ENCODE measurements around the gene KRT7. TPM values are rescaled to one million over a fixed set of nuclear protein-coding genes. Genes with fewer than 3 reads are reported as not detected.

The KRT7 gene
- total RNA-seq, 3 donors from 2014 or later, result 1.0 to 6.4 (median 1.7) TPM

GRCh38 chr12:52190860-52191729 lies 41.9 kb upstream of the KRT7 start:
- H3K4me3 ChIP-seq, result no peak overlapping the region
- intact Hi-C loops (cut with DNase I, micrococcal nuclease), result no loop called here
- H3K9me3 ChIP-seq, result no peaks in the 10 kb centered on the region
- no peaks in the 10 kb centered on the region for H3K36me3 ChIP-seq (ENCODE audit: low read depth)
- TF ChIP-seq CTCF (IDR thresholded peaks at IDR 0.05), result no peak
- DNase-seq, result no peak
- no peak for ATAC-seq
- H3K4me1 ChIP-seq (ENCODE audit: low read depth), result no peaks in the 10 kb centered on the region

- no peaks in the 10 kb centered on the region for H3K9me3 ChIP-seq
- ATAC-seq (peak; percentile 91), DNase-seq (peak; percentile 77 to 84 (median 77))
- intact Hi-C loops (cut with DNase I, micrococcal nuclease), result no loop called here
- no peak within 1 kb of the TSS for H3K4me3 ChIP-seq
- H3K4me1 ChIP-seq (ENCODE audit: low read depth), result no peaks in the 10 kb centered on the region
- no peaks in the 10 kb centered on the region for H3K36me3 ChIP-seq (ENCODE audit: low read depth)
- no peak for TF ChIP-seq CTCF (IDR thresholded peaks at IDR 0.05)
Observed at GRCh38 chr12:52191841-52192791, 40.9 kb upstream of the KRT7 start, which contains the start of gene KRT80. TSS of gene KRT80 (minus strand) at chr12:52192014. CDS start at chr12:52191902, 112 bp downstream.

GRCh38 chr12:52193532-52193931 lies 39.5 kb upstream of the KRT7 start:
- Histone ChIP-seq H3K4me1 (ENCODE audit: low read depth) (no peaks in the 10 kb centered on the region), H3K36me3 (ENCODE audit: low read depth) (no peaks in the 10 kb centered on the region)
- intact Hi-C loops (cut with DNase I, micrococcal nuclease), result no loop called here

GRCh38 chr12:52193991-52194390 lies 39.1 kb upstream of the KRT7 start:
- TF ChIP-seq CTCF (IDR thresholded peaks at IDR 0.05), result no peak
- no peak for DNase-seq
- Histone ChIP-seq H3K4me1 (ENCODE audit: low read depth) (no peaks in the 10 kb centered on the region), H3K36me3 (ENCODE audit: low read depth) (no peaks in the 10 kb centered on the region), H3K4me3 (no peak overlapping the region), H3K9me3 (no peaks in the 10 kb centered on the region)
- ATAC-seq, result no peak
- intact Hi-C loops (cut with DNase I, micrococcal nuclease), result no loop called here

More at GRCh38 chr12:52193532-52193931, 39.5 kb upstream of the KRT7 start:
- no peak overlapping the region for H3K4me3 ChIP-seq
- H3K9me3 ChIP-seq, result no peaks in the 10 kb centered on the region
- ATAC-seq (no peak), DNase-seq (no peak)
- no peak for TF ChIP-seq CTCF (IDR thresholded peaks at IDR 0.05)

- no peak for ATAC-seq
- TF ChIP-seq CTCF (IDR thresholded peaks at IDR 0.05), result no peak
- no peaks in the 10 kb centered on the region for H3K9me3 ChIP-seq
- no peaks in the 10 kb centered on the region for H3K36me3 ChIP-seq (ENCODE audit: low read depth)
- H3K4me1 ChIP-seq (ENCODE audit: low read depth), result no peaks in the 10 kb centered on the region
- no peak overlapping the region for H3K4me3 ChIP-seq
- DNase-seq, result no peak
- intact Hi-C loops (cut with DNase I, micrococcal nuclease), result no loop called here
Observed at GRCh38 chr12:52195065-52195730, 37.8 kb upstream of the KRT7 start.
